Colonic mucosa (tissue), 4 donors: ENCODE data around the gene PDE1A. TPM values are rescaled to one million over a fixed set of nuclear protein-coding genes. Genes with fewer than 3 reads are reported as not detected.

ENCODE experiments used
- DNase-seq: peaks from one replicate; pipeline ENCODE4 v3.0.0-alpha.2; 2020
- H3K27ac ChIP-seq: fragments of 200-600 bp; one replicate; pipeline ENCODE4 v1.8.0; 2021
- H3K27me3 ChIP-seq: fragments of 200-600 bp; one replicate; pipeline ENCODE4 v1.8.0; 2021
- H3K36me3 ChIP-seq: fragments of 200-600 bp; one replicate; pipeline ENCODE4 v1.8.0; 2021
- H3K4me1 ChIP-seq: fragments of 200-600 bp; one replicate; pipeline ENCODE4 v1.8.0; 2021; ENCODE audit warnings: mild to moderate bottlenecking
- H3K4me3 ChIP-seq: fragments of 200-600 bp; one replicate; pipeline ENCODE4 v1.8.0; 2021
- H3K9ac ChIP-seq, 2 donors: one replicate each; pipeline ENCODE4 v1.7.0; 2013; ENCODE audit warnings: control low read depth in 2 of 2, low read depth in 2 of 2, low read length in 2 of 2
- H3K9me3 ChIP-seq: fragments of 200-600 bp; one replicate; pipeline ENCODE4 v1.8.0; 2021
- CTCF ChIP-seq: fragments of 200-600 bp; IDR thresholded peaks from one replicate; pipeline ENCODE4 v1.8.0; 2022; ENCODE audit warnings: antibody characterized with exemption, mild to moderate bottlenecking
- intact Hi-C: fragments of 100-400 bp; cut with DNase I; formaldehyde crosslinking; loops from one replicate; pipeline ENCODE4 v1.14.1; 2022
- total RNA-seq, 2 donors: library from RNA; stranded (reverse); fragmentation: NEBNext Ultra II Directional in 1 of 2; extraction: Animal tissue kit (Norgen Biotek cat#: 25700) in 1 of 2; gene quantifications; one replicate each; pipeline ENCODE4 v1.2.1, GENCODE V29; 2021
- donor health status: healthy.
- donor health status: DM: no; HTN: no; CAD: no.
- donor health status: DM: no; HTN: no; CAD: no.

PDE1A gene
- total RNA-seq, 2 donors from 2014 or later = 1.7 to 3.9 TPM

GRCh38 chr2:182186132-182186735 lies 240.6 kb downstream of the PDE1A start:
- Histone ChIP-seq H3K36me3 (no peaks in the 10 kb centered on the region), H3K4me3 (no peak overlapping the region), H3K27ac (no peak overlapping the region), H3K9ac (no peak overlapping the region), H3K9me3 (no peaks in the 10 kb centered on the region), H3K27me3 (no peaks in the 10 kb centered on the region), H3K4me1 (no peaks in the 10 kb centered on the region)
- peak; percentile 80 for TF ChIP-seq CTCF
- intact Hi-C loops = loop anchor here (2.0 kb wide), 1 partner anchor 465 kb away; no protein-coding TSS in a partner anchor
- no peak for DNase-seq

GRCh38 chr2:182182436-182182835 lies 244.4 kb downstream of the PDE1A start:
- Histone ChIP-seq H3K4me3 (no peak overlapping the region), H3K27ac (no peak overlapping the region), H3K4me1 (no peaks in the 10 kb centered on the region), H3K9ac (no peak overlapping the region), H3K9me3 (no peaks in the 10 kb centered on the region), H3K36me3 (no peaks in the 10 kb centered on the region), H3K27me3 (no peaks in the 10 kb centered on the region)
- intact Hi-C loops = no loop called here
- TF ChIP-seq CTCF = no peak
- DNase-seq = no peak

GRCh38 chr2:182181381-182181780 lies 245.5 kb downstream of the PDE1A start:
- intact Hi-C loops = no loop called here
- H3K36me3 ChIP-seq = no peaks in the 10 kb centered on the region
- no peak overlapping the region for H3K9ac ChIP-seq
- H3K4me1 ChIP-seq = no peaks in the 10 kb centered on the region
- DNase-seq = no peak
- no peak overlapping the region for H3K4me3 ChIP-seq
- no peaks in the 10 kb centered on the region for H3K9me3 ChIP-seq
- no peaks in the 10 kb centered on the region for H3K27me3 ChIP-seq
- TF ChIP-seq CTCF = no peak
- H3K27ac ChIP-seq = no peak overlapping the region

GRCh38 chr2:182179176-182179575 lies 247.7 kb downstream of the PDE1A start:
- H3K4me3 ChIP-seq = no peak overlapping the region
- intact Hi-C loops = no loop called here
- no peaks in the 10 kb centered on the region for H3K27me3 ChIP-seq
- no peak for DNase-seq
- no peak for TF ChIP-seq CTCF
- H3K27ac ChIP-seq = no peak overlapping the region
- no peak overlapping the region for H3K9ac ChIP-seq
- no peaks in the 10 kb centered on the region for H3K36me3 ChIP-seq
- H3K4me1 ChIP-seq = no peaks in the 10 kb centered on the region
- H3K9me3 ChIP-seq = no peaks in the 10 kb centered on the region

GRCh38 chr2:182173944-182174622 lies 252.8 kb downstream of the PDE1A start:
- Histone ChIP-seq H3K4me3 (no peak overlapping the region), H3K27me3 (no peaks in the 10 kb centered on the region), H3K36me3 (no peaks in the 10 kb centered on the region), H3K9me3 (no peaks in the 10 kb centered on the region), H3K9ac (no peak overlapping the region), H3K4me1 (no peaks in the 10 kb centered on the region), H3K27ac (no peak overlapping the region)
- no peak for TF ChIP-seq CTCF
- no peak for DNase-seq
- intact Hi-C loops = no loop called here
